HG03354 (cell line): ENCODE measurements around the gene CCDC18.
"Not testable (repeated sequence)": the region's sequence is repeated elsewhere in the genome, so short reads cannot be mapped to it uniquely, and the experiment has no call there.

ENCODE experiments used
- ATAC-seq: cut with Tn5 transposase; IDR thresholded peaks from one replicate; pipeline ENCODE4 v1.9.1; 2021; ENCODE audit warnings: mild to moderate bottlenecking; ENCODE audit not compliant: unreplicated experiment, poor library complexity, severe bottlenecking

Gene CCDC18

GRCh38 chr1:93235261-93235660 lies 54.7 kb downstream of the CCDC18 start:
- ATAC-seq = no peak

GRCh38 chr1:93237021-93237420 lies 56.5 kb downstream of the CCDC18 start:
- ATAC-seq = no peak

- ATAC-seq = no peak
Observed at GRCh38 chr1:93238425-93238824, 57.9 kb downstream of the CCDC18 start.

GRCh38 chr1:93239863-93240262 lies 59.3 kb downstream of the CCDC18 start:
- ATAC-seq = no peak

GRCh38 chr1:93243233-93243632 lies 62.7 kb downstream of the CCDC18 start:
- not testable (repeated sequence) for ATAC-seq

GRCh38 chr1:93244298-93245069 lies 64.0 kb downstream of the CCDC18 start:
- no peak for ATAC-seq

- no peak for ATAC-seq
Observed at GRCh38 chr1:93251966-93252365, 71.4 kb downstream of the CCDC18 start.

GRCh38 chr1:93252598-93252997 lies 72.1 kb downstream of the CCDC18 start:
- ATAC-seq = no peak

- no peak for ATAC-seq
Observed at GRCh38 chr1:93253516-93253915, 73.0 kb downstream of the CCDC18 start.

- no peak for ATAC-seq
Observed at GRCh38 chr1:93255222-93256079, 74.9 kb downstream of the CCDC18 start.

GRCh38 chr1:93256433-93256832 lies 75.9 kb downstream of the CCDC18 start:
- no peak for ATAC-seq

GRCh38 chr1:93257889-93258288 lies 77.4 kb downstream of the CCDC18 start:
- no peak for ATAC-seq

- not testable (repeated sequence) for ATAC-seq
Observed at GRCh38 chr1:93260726-93261125, 80.2 kb downstream of the CCDC18 start.

GRCh38 chr1:93262645-93263044 lies 82.1 kb downstream of the CCDC18 start:
- no peak for ATAC-seq

GRCh38 chr1:93268888-93269287 lies 88.4 kb downstream of the CCDC18 start:
- ATAC-seq = not testable (repeated sequence)

- ATAC-seq = not testable (repeated sequence)
Observed at GRCh38 chr1:93275262-93275633, 94.7 kb downstream of the CCDC18 start.

GRCh38 chr1:93275634-93276295 lies 95.2 kb downstream of the CCDC18 start:
- ATAC-seq = no peak

GRCh38 chr1:93277530-93277929 lies 97.0 kb downstream of the CCDC18 start:
- not testable (repeated sequence) for ATAC-seq

GRCh38 chr1:93283496-93283895 lies 103.0 kb downstream of the CCDC18 start:
- ATAC-seq = no peak

GRCh38 chr1:93288558-93288957 lies 108.0 kb downstream of the CCDC18 start:
- no peak for ATAC-seq
